Germinal center (tissue), 1 donor: ENCODE data around the gene F2.
"Not testable (repeated sequence)": the region's sequence is repeated elsewhere in the genome, so short reads cannot be mapped to it uniquely, and the experiment has no call there.

ENCODE experiments used
- DNase-seq: peaks from one replicate; pipeline ENCODE4 v3.0.0; 2012; ENCODE audit warnings: mixed read lengths, low spot score

F2 gene

DNA sequence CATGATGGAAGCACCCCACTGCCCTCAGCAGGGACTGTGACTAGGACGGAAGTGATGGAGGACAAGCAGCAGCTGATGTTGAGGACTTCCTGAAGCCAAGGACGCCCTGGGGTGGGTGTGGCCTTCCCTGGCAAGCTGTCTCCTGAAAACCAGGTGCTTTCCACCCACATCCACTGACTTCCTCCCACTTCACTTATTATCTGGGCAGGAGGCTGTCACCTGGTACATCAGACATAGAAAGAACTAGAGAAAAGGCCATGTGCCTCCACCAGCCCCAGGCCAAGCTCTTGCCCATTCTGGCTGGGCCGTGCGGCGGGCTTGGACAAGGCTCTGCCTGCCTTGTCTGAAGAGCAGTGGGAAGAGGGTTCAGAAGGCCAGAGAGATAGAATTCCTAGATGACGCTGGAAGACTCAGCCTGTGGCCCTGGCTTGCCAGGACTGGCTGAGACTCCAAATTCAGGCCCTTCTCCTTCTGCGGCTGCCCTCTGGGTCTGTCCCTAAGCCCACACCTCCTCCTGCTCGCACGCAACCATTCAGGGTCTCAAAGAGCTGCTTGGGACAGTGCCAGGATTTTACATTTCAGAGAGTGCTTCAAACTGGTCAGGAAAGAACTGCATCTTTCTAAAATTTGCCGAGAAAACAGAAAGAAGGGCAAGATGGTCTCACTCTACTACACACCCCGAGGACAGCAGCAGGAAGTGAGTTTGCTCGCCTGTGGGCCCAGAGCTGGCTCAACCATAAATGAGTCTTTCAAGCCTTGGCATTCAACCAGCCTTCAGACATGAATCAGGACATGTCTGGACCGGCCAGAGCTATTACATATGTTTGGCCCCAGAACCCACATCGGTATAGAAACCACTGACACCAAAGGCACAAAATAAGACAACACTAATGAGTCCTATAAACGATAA lies 31.9 kb upstream of the F2 start:
- DNase-seq, result no peak

- DNase-seq, result no peak
Observed at GRCh38 chr11:46690702-46691101, 28.3 kb upstream of the F2 start.

GRCh38 chr11:46692450-46692849 lies 26.6 kb upstream of the F2 start:
- no peak for DNase-seq

GRCh38 chr11:46693597-46694012 lies 25.4 kb upstream of the F2 start:
- no peak for DNase-seq

- no peak for DNase-seq
Observed at GRCh38 chr11:46694072-46694471, 24.9 kb upstream of the F2 start.

DNA sequence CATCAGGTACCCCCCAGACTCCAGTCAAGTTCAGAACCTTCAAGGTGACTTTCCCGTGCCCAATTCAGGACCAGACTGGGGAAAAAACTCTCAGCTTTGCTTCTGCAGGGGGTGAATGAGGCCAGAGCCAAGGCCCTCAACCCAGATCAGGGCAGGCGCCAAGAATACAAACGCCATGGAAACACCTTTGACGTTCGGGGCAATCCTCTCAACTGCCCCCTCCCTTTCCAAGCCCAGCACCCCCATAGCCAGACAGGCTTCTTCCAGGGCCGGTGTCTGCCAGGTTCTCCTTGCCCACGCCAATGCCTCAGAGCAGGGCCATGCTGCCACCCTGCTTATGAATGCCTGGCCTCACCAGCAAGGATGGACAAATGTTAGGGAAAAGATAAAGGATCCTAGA lies 24.4 kb upstream of the F2 start:
- no peak for DNase-seq

- no peak for DNase-seq
Observed at GRCh38 chr11:46695345-46696211, 23.4 kb upstream of the F2 start.

DNA sequence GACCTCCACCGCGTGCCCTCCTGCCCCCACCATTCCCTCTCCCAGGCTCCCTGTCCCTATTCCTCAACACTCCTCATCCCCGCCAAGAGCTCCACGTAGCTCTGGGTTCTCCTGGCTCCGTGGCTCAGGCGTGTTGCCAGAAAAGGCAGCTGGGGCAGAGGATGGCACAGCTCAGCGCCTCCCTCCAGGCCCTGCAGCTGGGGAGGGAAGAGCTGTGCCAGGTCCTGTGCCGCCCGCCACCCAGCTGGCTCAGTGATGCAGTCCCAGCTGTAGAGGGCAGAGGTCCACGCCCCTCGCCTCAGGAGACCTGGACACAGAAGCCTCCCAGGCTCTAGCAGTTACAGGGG lies 22.8 kb upstream of the F2 start:
- DNase-seq, result no peak

- no peak for DNase-seq
Observed at GRCh38 chr11:46697303-46697702, 21.7 kb upstream of the F2 start.

DNA sequence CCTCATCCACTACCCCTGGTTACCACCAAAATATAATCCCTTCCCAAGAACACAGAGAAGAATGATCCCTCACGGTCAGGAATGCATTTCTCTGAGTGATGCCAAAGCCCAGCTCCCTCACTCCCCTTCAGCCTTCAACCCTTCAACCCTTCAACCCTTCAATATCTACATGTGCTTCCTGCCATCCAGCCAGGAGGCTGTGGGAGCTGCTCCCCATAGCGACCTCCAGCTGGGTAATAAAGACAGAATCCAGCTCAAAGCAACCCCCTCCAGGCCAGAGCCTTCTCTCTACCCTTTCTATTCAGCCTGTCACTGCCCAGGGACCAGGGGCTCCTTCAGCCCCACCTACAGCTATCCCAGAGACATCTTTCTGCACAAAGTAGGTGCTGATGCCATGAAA lies 21.3 kb upstream of the F2 start:
- no peak for DNase-seq

DNA sequence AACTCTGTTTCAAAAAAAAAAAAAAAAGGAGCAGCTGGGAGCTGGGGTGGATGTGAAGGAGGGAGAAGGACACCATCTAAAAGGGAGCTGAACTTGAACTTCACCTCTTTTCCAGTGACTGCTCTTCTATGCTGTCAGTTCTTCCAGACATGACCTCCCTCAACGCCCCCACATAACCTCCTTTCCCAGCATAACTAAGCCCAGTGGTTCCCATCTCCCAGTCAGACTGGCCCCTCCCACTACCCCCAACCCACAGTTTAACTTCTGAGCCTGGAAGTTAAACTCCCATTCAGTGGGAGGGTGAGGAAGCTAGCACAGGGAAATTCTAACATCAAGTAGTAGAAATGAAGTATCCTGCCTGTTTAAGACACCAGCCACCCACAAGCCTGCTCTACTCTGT lies 20.4 kb upstream of the F2 start:
- DNase-seq, result no peak

DNA sequence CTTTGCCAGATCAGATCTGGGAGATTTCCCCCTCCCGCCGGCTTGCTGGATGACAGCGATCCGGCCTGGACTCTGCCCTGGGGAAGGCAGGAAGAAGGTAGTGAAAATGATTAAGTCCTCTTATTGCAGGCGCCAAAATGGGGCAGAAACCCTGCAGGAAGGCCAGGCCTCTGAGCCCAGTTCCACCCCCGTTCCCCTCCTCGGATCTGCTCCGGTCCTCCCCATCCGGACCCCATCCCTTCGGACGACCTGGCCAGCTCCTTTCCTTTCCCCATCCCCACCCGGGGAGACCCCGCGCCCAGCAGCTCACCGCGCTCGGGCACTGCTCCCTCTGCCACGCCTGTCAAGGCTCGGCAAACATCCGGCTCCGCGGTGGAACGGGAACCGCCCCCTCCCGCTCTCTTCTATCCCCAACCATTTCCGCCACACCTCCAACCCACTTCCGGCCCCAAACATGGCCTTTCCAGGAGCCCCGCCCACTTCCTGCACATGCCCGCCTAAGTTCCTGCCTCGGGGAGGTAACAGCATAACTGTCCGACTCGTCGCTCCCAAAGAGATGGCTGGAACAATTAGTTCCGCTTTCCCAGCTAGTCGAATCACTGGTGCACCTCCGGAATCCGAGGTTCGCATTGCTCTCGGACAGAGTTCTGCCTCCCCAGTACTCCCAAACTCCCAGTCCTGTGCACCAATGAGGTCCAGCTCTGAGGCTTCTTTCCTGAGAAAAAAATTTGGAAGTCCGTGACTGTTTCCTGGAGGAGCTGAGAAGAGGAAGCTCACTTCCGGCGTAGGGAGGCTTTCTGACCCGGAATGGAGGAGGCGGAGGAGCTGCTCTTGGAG lies 18.6 kb upstream of the F2 start, which contains the start of the genes ARHGAP1 and ZNF408:
Gene ARHGAP1, minus strand, starts transcription at position 379 of the 837 bp plus-strand sequence. CDS start 4,512 bp downstream, outside the sequence.
Gene ZNF408, plus strand, starts transcription at position 791 of the 837 bp plus-strand sequence. Its CDS starts 17 bp downstream, at position 808.
- peak; percentile 95 for DNase-seq

DNA sequence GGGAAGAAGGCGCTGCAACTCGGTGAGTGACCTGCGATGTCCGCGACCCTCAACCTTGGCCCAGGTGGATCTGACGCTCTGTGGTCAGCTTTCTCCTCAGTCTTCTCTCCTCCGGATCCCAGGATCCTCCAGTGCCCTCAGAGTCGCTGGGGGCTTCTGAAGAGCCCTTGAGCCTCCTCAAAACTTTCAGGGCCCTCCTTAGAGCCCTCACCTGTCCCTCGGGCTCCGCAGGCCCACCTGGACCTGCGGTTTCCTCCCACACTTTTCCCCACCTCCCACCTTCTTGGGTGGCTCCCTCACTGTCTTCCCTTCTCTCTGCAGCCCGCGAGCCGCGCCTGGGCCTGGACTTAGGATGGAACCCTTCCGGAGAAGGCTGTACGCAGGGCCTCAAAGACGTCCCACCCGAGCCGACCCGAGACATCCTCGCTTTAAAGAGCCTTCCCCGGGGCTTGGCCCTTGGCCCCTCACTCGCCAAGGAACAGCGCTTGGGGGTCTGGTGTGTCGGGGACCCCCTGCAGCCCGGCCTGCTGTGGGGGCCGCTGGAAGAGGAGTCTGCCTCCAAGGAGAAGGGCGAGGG lies 17.8 kb upstream of the F2 start:
- no peak for DNase-seq

DNA sequence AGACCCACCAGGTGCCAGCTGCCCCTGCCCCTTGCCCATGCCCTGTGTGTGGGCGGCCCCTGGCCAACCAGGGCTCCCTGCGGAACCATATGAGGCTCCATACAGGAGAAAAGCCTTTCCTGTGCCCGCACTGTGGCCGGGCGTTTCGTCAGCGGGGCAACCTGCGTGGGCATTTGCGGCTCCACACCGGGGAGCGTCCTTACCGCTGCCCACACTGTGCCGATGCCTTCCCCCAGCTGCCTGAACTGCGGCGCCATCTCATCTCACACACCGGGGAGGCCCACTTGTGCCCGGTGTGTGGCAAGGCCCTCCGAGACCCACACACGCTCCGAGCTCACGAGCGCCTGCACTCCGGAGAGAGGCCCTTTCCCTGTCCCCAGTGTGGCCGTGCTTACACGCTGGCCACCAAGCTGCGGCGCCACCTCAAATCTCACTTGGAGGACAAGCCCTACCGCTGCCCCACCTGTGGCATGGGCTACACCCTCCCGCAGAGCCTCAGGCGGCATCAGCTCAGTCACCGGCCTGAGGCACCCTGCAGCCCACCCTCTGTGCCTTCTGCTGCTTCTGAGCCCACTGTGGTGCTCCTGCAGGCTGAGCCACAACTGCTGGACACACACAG lies 13.8 kb upstream of the F2 start:
- no peak for DNase-seq

GRCh38 chr11:46706886-46707285 lies 12.1 kb upstream of the F2 start:
- no peak for DNase-seq

DNA sequence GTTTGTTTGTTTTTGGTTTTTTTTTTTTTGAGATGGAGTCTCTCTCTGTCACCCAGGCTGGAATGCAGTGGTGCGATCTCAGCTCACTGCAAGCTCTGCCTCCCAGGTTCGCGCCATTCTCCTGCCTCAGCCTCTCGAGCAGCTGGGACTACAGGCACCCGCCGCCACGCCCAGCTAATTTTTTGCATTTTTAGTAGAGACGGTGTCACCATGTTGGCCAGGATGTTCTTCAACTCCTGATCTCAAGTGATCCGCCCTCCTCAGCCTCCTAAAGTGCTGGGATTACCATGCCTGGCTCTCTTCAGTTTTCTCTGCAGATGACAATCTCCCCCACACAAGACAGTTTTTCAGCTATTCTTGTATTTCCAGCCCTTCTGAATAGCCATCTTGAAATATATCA lies 9.7 kb upstream of the F2 start:
- DNase-seq, result not testable (repeated sequence)

GRCh38 chr11:46710821-46711269 lies 8.2 kb upstream of the F2 start:
- DNase-seq, result no peak

DNA sequence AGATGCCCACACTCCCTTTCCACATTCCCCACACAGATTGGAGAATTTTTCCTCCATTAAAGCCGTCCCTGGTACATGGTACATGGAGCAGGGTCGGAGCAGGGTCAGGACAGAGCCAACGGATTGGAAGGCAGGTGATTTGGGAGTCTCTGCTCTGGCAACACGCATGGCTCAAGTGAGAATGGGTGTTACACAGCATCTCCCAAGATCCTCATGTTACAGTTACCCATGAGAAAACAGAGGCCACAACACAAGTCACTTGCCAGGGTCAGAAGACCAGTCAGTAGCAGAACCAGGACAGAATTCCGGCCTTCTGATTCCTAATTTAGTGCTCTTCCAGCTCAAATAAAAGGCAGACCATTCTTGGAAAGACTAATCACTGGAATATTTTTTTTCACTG lies 7.7 kb upstream of the F2 start:
- no peak for DNase-seq

DNA sequence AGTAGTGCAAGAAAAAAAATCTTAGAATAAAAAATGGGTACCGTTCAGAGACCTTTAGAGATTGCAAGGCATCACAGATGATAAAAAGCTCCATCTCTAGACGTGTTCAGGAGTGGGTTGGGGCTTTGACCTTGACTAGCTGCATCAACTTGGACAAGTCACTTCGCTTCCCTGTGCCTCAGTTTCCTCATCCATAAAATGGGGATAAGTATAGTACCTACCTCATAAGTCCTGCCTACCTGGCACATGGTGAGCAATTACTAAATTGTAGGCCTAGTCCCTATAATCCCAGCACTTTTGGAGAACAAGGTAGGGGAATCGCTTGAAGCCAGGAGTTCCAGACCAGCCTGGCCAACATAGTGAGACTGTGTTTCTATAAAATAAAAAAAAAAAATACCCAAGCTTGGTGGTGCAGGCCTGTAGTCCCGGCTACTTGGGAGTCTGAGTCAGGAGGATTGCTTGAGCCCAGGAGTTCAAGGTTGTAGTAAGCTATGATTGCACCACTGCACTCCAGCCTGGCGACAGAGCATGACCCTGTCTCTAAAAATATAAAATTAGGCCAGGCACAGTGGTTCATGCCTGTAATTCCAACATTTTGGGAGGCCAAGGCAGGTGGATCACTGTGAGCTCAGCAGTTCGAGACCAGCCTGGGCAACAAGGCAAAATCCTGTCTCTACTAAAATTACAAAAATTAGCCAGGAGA lies 6.0 kb upstream of the F2 start:
- no peak for DNase-seq

GRCh38 chr11:46717825-46718154 lies 1.2 kb upstream of the F2 start:
- not testable (repeated sequence) for DNase-seq
